Endothelial cell of umbilical vein (primary cell): ENCODE measurements around the gene ANAPC7.

Experiments used
- CTCF ChIP-seq, 2 donors: IDR thresholded peaks; 1 replicate in 1 of 2; 2 replicates in 1 of 2; pipeline ENCODE4 v1.5.1; 2011; ENCODE audit warnings: low read length in 2 of 2, mild to moderate bottlenecking in 2 of 2, moderate library complexity in 2 of 2, control low read depth in 1 of 2, inconsistent platforms in 1 of 2, low read depth in 1 of 2; ENCODE audit not compliant: insufficient read depth in 1 of 2; ENCODE audit errors: extremely low read depth in 1 of 2
- EZH2 ChIP-seq: IDR thresholded peaks from 2 replicates; pipeline ENCODE4 v1.6.1; 2012; ENCODE audit warnings: borderline replicate concordance, low read depth, mild to moderate bottlenecking, moderate library complexity, low read length, inconsistent platforms; ENCODE audit not compliant: severe bottlenecking
- POLR2A ChIP-seq: IDR thresholded peaks from 2 replicates; pipeline ENCODE4 v1.6.1; 2012; ENCODE audit warnings: low read depth, mild to moderate bottlenecking, control low read depth, low read length

- no peak for TF ChIP-seq CTCF (IDR thresholded peaks at IDR 0.05; ENCODE audit: extremely low read depth in 1 of 2, insufficient read depth in 1 of 2, low read depth in 1 of 2, low read length in 2 of 2)
- no peak for TF ChIP-seq POLR2A
- no peak for TF ChIP-seq EZH2
Observed at GRCh38 chr12:110421701-110422100, 18.2 kb upstream of the ANAPC7 start.
